Panc1 (cell line): ENCODE measurements around the gene B4GALT1.

Source experiments
- CTCF ChIP-seq: fragments of 450-650 bp; IDR thresholded peaks from 2 replicates; pipeline ENCODE4 v1.5.1; 2017; ENCODE audit warnings: mild to moderate bottlenecking
- SIN3A ChIP-seq: IDR thresholded peaks from 2 replicates; pipeline ENCODE4 v1.6.1; 2012; ENCODE audit warnings: low read depth, mild to moderate bottlenecking, low read length, moderate library complexity, borderline replicate concordance; ENCODE audit not compliant: insufficient read depth

- TF ChIP-seq SIN3A (no peak), CTCF (no peak)
Measured at GRCh38 chr9:33099754-33100153, 67.4 kb downstream of the B4GALT1 start.
